ENCODE measurements around the gene ANXA6.

The ANXA6 gene

GRCh38 chr5:151126199-151126645 is 31.4 kb downstream of the ANXA6 start:
- DNase-seq, result no peak

- DNase-seq, result no peak
These were observed 32.2 kb downstream of the ANXA6 start for GRCh38 chr5:151125421-151125820.

- DNase-seq, result peak; percentile 24
These were observed 33.5 kb downstream of the ANXA6 start for GRCh38 chr5:151123897-151124751.

- DNase-seq, result no peak
These were observed 34.8 kb downstream of the ANXA6 start for GRCh38 chr5:151122828-151123227.

GRCh38 chr5:151121665-151122064 is 35.9 kb downstream of the ANXA6 start:
- DNase-seq, result no peak

- no peak for DNase-seq
These were observed 36.5 kb downstream of the ANXA6 start for GRCh38 chr5:151121095-151121494.

- DNase-seq, result no peak
These were observed 38.5 kb downstream of the ANXA6 start for GRCh38 chr5:151118913-151119575.

- no peak for DNase-seq
These were observed 42.2 kb downstream of the ANXA6 start for GRCh38 chr5:151115272-151115905.

GRCh38 chr5:151113651-151114050 is 43.9 kb downstream of the ANXA6 start:
- DNase-seq, result no peak

- DNase-seq, result no peak
These were observed 46.6 kb downstream of the ANXA6 start for GRCh38 chr5:151110992-151111391.

- DNase-seq, result no peak
These were observed 47.4 kb downstream of the ANXA6 start for GRCh38 chr5:151110122-151110681.

- no peak for DNase-seq
These were observed 49.0 kb downstream of the ANXA6 start for GRCh38 chr5:151108566-151108965.

- no peak for DNase-seq
These were observed 49.6 kb downstream of the ANXA6 start for GRCh38 chr5:151107738-151108520.

- no peak for DNase-seq
These were observed 50.5 kb downstream of the ANXA6 start for GRCh38 chr5:151107084-151107483.

- no peak for DNase-seq
These were observed 51.1 kb downstream of the ANXA6 start for GRCh38 chr5:151106509-151106908.

GRCh38 chr5:151106043-151106442 is 51.5 kb downstream of the ANXA6 start:
- DNase-seq, result no peak

GRCh38 chr5:151105561-151105960 is 52.0 kb downstream of the ANXA6 start:
- DNase-seq, result no peak

- no peak for DNase-seq
These were observed 52.8 kb downstream of the ANXA6 start for GRCh38 chr5:151104795-151105194.

GRCh38 chr5:151101746-151102145 is 55.8 kb downstream of the ANXA6 start:
- DNase-seq, result no peak

GRCh38 chr5:151101151-151101550 is 56.4 kb downstream of the ANXA6 start:
- no peak for DNase-seq

GRCh38 chr5:151100681-151101080 is 56.9 kb downstream of the ANXA6 start:
- no peak for DNase-seq

- no peak for DNase-seq
These were observed 58.8 kb downstream of the ANXA6 start for GRCh38 chr5:151098768-151099121.
